ENCODE data around the gene BIRC6. TPM values are rescaled to one million over a fixed set of nuclear protein-coding genes. Genes with fewer than 3 reads are reported as not detected.

Gene BIRC6
- polyA plus RNA-seq, 3 donors = 11.5 to 32.6 (median 12.9) TPM

DNA sequence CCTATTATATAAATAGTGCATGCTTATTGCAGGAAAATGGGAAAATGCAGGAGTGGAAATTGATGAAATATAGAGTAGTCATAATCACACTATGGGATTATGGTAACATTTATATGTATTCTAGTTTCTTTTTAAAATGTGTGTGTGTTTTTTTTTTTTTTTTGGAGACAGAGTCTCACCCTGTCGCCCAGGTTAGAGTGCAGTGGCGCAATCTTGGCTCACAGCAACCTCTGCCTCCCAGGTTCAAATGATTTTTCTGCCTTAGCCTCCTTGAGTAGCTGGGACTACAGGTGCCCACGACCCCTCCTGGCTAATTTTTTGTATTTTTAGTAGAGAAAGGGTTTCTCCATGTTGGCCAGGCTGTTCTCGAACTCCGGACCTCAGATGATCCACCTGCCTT, 47.0 kb downstream of the BIRC6 start:
- Histone ChIP-seq H4K20me1 (ENCODE audit: insufficient read depth, low read length) (peaks cover 10% of the 10 kb centered on the region), H3K79me2 (ENCODE audit: insufficient read depth, low read length) (peaks cover 6% of the 10 kb centered on the region), H3K9ac (ENCODE audit: insufficient read depth, low read length, poor library complexity, severe bottlenecking) (no peak overlapping the region), H3K9me3 (replicated peaks in 1 of 2; ENCODE audit: control insufficient read depth in 1 of 2, insufficient read depth in 1 of 2, low read length in 2 of 2) (no peaks in the 10 kb centered on the region), H3K27ac (ENCODE audit: low read depth in 1 of 2, low read length in 2 of 2) (no peak overlapping the region), H3K4me3 (replicated peaks in 1 of 3; ENCODE audit: low read depth in 2 of 3, low read length in 3 of 3) (no peak overlapping the region), H2AFZ (ENCODE audit: insufficient read depth, low read depth, low read length, poor library complexity, severe bottlenecking) (no peak overlapping the region), H3K4me2 (replicated peaks; ENCODE audit: extremely low read depth, low read length, poor library complexity, severe bottlenecking) (no peak overlapping the region), H3K4me1 (ENCODE audit: control insufficient read depth in 1 of 2, insufficient read depth in 2 of 2, low read length in 2 of 2) (no peaks in the 10 kb centered on the region), H3K36me3 (replicated peaks in 1 of 2; ENCODE audit: control insufficient read depth in 1 of 2, insufficient read depth in 2 of 2, low read length in 2 of 2) (peaks cover 69 to 85% of the 10 kb centered on the region in 2 donors), H3K27me3 (ENCODE audit: control insufficient read depth in 2 of 2, insufficient read depth in 2 of 2, low read length in 2 of 2) (no peaks in the 10 kb centered on the region)
- intact Hi-C loops (cut with micrococcal nuclease) = no loop called here
- Mint-ChIP-seq H3K27me3 (ENCODE audit: low read depth in 3 of 3) (no peaks in the 10 kb centered on the region), H3K9me3 (no peaks in the 10 kb centered on the region), H3K4me1 (no peaks in the 10 kb centered on the region), H3K36me3 (peaks cover 57 to 63% of the 10 kb centered on the region in 2 donors), H3K4me3 (no peak overlapping the region), H3K27ac (peak overlapping the region in 1 of 7 donors; percentile 45)
- 87% methylated on average over 3 of the region's 5 CpGs for WGBS (ENCODE audit: insufficient coverage)
- DNase-seq = no peak
- TF ChIP-seq CTCF (IDR thresholded peaks at IDR 0.05) = no peak

DNA sequence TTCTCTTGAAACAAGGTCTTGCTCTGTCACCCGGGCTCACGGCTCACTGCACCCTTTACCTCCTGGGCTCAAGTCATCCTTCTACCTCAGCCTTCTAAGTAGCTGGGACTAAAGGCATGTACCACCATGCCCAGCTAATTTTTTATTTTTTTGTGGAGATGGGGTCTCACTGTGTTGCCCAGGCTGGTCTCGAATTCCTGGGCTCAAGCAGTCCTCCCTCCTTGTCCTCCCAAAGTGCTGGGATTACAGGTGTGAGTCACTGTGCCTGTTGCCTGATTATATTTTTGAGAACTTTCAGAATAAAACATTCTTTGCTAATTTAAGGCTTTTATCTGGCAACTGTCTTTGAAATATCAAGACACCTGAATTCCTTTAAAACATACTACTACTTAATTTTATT, 47.9 kb downstream of the BIRC6 start:
- no peak overlapping the region for H3K4me2 ChIP-seq (replicated peaks; ENCODE audit: extremely low read depth, low read length, poor library complexity, severe bottlenecking)
- no peaks in the 10 kb centered on the region for H3K9me3 ChIP-seq (replicated peaks in 1 of 2; ENCODE audit: control insufficient read depth in 1 of 2, insufficient read depth in 1 of 2, low read length in 2 of 2)
- no peak overlapping the region for H3K9ac ChIP-seq (ENCODE audit: insufficient read depth, low read length, poor library complexity, severe bottlenecking)
- H3K4me1 ChIP-seq (ENCODE audit: control insufficient read depth in 1 of 2, insufficient read depth in 2 of 2, low read length in 2 of 2) = no peaks in the 10 kb centered on the region
- WGBS (ENCODE audit: insufficient coverage) = no CpG with 5 or more reads among the region's 3 CpGs
- peak overlapping the region in 1 of 7 donors; percentile 46 for H3K27ac Mint-ChIP-seq
- peaks cover 11% of the 10 kb centered on the region for H4K20me1 ChIP-seq (ENCODE audit: insufficient read depth, low read length)
- no peak for TF ChIP-seq CTCF (IDR thresholded peaks at IDR 0.05)
- H3K36me3 ChIP-seq (replicated peaks in 1 of 2; ENCODE audit: control insufficient read depth in 1 of 2, insufficient read depth in 2 of 2, low read length in 2 of 2) = peaks cover 74 to 91% of the 10 kb centered on the region in 2 donors
- H3K79me2 ChIP-seq (ENCODE audit: insufficient read depth, low read length) = peaks cover 6% of the 10 kb centered on the region
- DNase-seq = no peak
- H3K4me1 Mint-ChIP-seq = no peaks in the 10 kb centered on the region
- intact Hi-C loops (cut with micrococcal nuclease) = no loop called here
- H3K9me3 Mint-ChIP-seq = no peaks in the 10 kb centered on the region
- H3K27me3 ChIP-seq (ENCODE audit: control insufficient read depth in 2 of 2, insufficient read depth in 2 of 2, low read length in 2 of 2) = no peaks in the 10 kb centered on the region
- H2AFZ ChIP-seq (ENCODE audit: insufficient read depth, low read depth, low read length, poor library complexity, severe bottlenecking) = no peak overlapping the region
- H3K27me3 Mint-ChIP-seq (ENCODE audit: low read depth in 3 of 3) = no peaks in the 10 kb centered on the region
- peaks cover 62 to 66% of the 10 kb centered on the region in 2 donors for H3K36me3 Mint-ChIP-seq
- H3K4me3 Mint-ChIP-seq = no peak overlapping the region
- no peak overlapping the region for H3K4me3 ChIP-seq (replicated peaks in 1 of 3; ENCODE audit: low read depth in 2 of 3, low read length in 3 of 3)
- no peak overlapping the region for H3K27ac ChIP-seq (ENCODE audit: low read depth in 1 of 2, low read length in 2 of 2)
